Measurements from ENCODE around the gene CFAP61. TPM values are rescaled to one million over a fixed set of nuclear protein-coding genes. Genes with fewer than 3 reads are reported as not detected.

CFAP61 gene
- total RNA-seq, 4 donors from 2014 or later = 0.19 to 1.4 (median 1.1) TPM

DNA sequence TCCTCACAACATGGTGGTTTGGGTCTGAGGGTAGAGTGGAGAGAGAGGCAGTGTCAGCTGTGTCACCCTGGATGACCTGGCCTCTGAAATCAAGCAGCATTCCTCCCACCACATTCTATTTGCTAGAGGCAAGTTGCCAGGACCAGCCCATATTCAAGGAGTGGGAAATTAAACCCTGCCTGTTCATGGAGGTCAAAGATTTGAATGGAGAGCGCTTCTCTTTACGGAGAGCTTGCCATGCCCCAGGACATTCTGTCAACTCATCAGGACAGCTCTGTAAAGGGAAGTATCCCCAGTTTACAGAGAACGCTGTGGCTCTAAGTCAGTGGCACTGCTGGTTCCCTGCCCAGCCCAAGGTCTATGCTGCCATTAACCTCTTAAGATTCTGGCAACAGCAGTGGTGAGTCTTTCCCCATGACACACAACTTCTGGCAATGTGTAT lies 225.6 kb downstream of the CFAP61 start:
- intact Hi-C loops (cut with DNase I; ENCODE audit: low total_unique reads) = no loop called here
- H3K4me3 ChIP-seq (ENCODE audit: low read depth, poor library complexity, severe bottlenecking) = no peak overlapping the region
- 58 to 82% methylated on average over 3 of the region's 3 CpGs for WGBS, 2 donors
- DNase-seq (ENCODE audit: low spot score in 2 of 2) = no peak
- no peak for TF ChIP-seq POLR2A (IDR thresholded peaks at IDR 0.05)
- TF ChIP-seq, protein P1, sequence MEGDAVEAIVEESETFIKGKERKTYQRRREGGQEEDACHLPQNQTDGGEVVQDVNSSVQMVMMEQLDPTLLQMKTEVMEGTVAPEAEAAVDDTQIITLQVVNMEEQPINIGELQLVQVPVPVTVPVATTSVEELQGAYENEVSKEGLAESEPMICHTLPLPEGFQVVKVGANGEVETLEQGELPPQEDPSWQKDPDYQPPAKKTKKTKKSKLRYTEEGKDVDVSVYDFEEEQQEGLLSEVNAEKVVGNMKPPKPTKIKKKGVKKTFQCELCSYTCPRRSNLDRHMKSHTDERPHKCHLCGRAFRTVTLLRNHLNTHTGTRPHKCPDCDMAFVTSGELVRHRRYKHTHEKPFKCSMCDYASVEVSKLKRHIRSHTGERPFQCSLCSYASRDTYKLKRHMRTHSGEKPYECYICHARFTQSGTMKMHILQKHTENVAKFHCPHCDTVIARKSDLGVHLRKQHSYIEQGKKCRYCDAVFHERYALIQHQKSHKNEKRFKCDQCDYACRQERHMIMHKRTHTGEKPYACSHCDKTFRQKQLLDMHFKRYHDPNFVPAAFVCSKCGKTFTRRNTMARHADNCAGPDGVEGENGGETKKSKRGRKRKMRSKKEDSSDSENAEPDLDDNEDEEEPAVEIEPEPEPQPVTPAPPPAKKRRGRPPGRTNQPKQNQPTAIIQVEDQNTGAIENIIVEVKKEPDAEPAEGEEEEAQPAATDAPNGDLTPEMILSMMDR (IDR thresholded peaks at IDR 0.05) = no peak

DNA sequence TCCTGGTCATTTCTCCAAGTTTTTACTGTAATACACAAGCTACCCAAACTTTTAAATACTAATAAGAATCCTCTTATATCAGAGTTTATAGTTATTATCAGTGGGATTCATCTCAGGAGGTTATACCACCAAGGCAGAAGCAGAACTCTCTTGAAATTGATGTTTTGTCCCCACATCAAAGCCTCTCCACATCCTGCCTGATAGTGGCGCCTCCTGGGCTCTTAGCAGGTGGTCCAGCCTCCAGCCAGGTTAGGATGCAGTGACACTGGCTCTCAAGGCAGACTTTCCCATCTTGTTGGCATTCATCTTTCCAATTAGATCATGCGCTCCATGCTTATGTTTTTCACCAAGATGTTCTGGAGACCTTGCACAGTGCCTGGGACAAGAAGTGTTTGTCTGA lies 233.7 kb downstream of the CFAP61 start:
- TF ChIP-seq POLR2A (IDR thresholded peaks at IDR 0.05) = no peak
- TF ChIP-seq, protein P1 (IDR thresholded peaks at IDR 0.05) = no peak
- intact Hi-C loops (cut with DNase I; ENCODE audit: low total_unique reads) = no loop called here
- 73 to 79% methylated on average over 2 of the region's 2 CpGs for WGBS, 2 donors
- no peak for DNase-seq (ENCODE audit: low spot score in 2 of 2)
- H3K4me3 ChIP-seq (ENCODE audit: low read depth, poor library complexity, severe bottlenecking) = no peak overlapping the region

DNA sequence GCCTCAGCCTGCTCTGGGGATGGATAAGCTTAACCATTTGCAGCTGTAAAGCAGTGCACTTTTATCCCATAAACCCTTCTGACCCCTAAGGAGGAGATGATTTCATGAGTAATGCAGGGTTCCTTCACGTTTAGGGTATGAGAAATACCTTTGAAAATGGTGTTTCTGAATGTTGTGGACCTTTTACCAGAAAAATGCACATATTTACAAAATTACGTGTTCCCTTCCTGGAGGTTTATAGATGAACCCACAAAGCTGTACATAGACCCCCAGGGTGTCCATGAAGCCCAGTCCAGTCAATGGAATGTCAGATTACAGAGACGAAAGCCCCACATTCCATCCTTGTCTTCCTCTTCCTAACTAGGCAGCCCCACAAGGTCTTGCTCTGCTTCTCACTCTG lies 237.0 kb downstream of the CFAP61 start:
- H3K4me3 ChIP-seq (ENCODE audit: low read depth, poor library complexity, severe bottlenecking) = no peak overlapping the region
- TF ChIP-seq POLR2A (IDR thresholded peaks at IDR 0.05) = no peak
- TF ChIP-seq, protein P1 (IDR thresholded peaks at IDR 0.05) = no peak
- intact Hi-C loops (cut with DNase I; ENCODE audit: low total_unique reads) = no loop called here
- WGBS, 2 donors = 71 to 76% methylated on average over 3 of the region's 3 CpGs
- DNase-seq (ENCODE audit: low spot score in 2 of 2) = no peak

DNA sequence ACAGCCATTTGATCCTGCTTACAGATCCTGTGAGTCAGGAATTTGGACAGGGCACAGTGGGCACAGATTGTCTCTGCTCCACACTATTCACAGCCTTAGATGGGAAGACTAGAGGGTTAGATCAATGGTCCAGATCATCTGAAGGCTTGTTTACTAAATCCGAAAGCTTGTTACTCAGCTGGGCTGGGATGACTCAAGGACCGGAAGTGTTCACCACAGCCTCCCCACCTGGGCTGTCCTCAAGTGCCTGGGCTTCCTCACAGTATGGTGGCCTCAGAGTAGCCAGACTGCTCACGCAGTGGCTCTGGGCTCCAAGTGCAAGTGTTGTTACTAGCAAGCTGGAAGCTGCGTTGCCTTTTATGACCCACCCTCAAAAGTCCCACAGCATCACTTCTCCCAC lies 240.1 kb downstream of the CFAP61 start:
- no peak overlapping the region for H3K4me3 ChIP-seq (ENCODE audit: low read depth, poor library complexity, severe bottlenecking)
- DNase-seq (ENCODE audit: low spot score in 2 of 2) = no peak
- intact Hi-C loops (cut with DNase I; ENCODE audit: low total_unique reads) = no loop called here
- TF ChIP-seq, protein P1 (IDR thresholded peaks at IDR 0.05) = no peak
- TF ChIP-seq POLR2A (IDR thresholded peaks at IDR 0.05) = no peak
- WGBS, 2 donors = 90 to 95% methylated on average over 4 of the region's 4 CpGs

DNA sequence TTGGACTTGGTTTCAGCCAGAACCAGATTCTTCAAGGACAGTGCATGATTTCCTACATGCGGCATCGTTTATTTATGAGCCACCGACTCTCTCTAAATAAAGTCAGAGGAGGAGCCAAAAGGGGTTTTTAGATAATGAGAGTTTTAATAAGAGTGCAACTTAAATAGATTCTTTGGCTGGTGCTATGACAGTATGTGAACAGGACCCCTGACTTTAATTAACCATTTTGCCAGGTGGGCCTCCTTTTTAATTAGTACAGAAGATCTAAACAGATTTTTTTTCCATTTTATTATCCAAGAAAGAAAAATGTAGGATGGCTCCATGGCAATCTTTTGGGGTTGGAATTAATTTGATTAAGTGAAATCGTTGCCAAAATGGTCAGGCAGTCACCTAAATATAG lies 240.8 kb downstream of the CFAP61 start:
- TF ChIP-seq POLR2A (IDR thresholded peaks at IDR 0.05) = no peak
- TF ChIP-seq, protein P1 (IDR thresholded peaks at IDR 0.05) = no peak
- WGBS, 2 donors = 81 to 90% methylated on average over 4 of the region's 4 CpGs
- no peak for DNase-seq (ENCODE audit: low spot score in 2 of 2)
- intact Hi-C loops (cut with DNase I; ENCODE audit: low total_unique reads) = no loop called here
- no peak overlapping the region for H3K4me3 ChIP-seq (ENCODE audit: low read depth, poor library complexity, severe bottlenecking)

DNA sequence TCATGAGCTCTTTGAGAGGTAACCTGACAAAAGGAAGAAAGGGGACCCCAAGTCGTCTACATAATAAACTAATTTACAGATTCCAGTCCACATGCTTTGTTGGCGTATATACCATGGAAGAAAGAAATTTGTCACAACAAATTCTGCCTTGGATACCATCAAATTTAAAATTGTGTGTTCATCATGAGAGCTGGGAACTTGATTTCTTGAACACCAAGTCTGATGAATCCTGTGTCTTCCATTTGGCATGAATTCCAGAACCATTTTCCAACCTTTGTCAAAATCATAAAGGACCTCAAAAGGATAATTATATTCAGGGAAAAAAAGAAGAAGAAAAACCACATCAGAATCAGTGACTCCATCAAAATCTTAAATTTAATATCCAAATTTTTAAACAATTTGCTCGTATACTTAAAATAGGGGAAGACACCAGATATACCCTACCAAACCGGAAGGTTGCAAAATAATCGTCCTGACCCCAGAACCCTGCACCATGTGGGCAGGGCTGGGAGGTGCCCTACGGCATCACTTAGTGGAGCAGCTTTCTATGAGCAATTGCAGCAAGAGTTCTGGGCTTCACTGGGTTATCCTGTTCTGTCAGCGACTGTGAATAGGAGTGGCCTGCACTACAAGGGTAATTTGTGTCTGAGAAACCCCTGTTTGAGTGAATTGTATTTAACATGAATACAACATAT lies 241.5 kb downstream of the CFAP61 start:
- intact Hi-C loops (cut with DNase I; ENCODE audit: low total_unique reads) = no loop called here
- 85% methylated on average over 7 of the region's 7 CpGs for WGBS, 2 donors
- no peak for DNase-seq (ENCODE audit: low spot score in 2 of 2)
- TF ChIP-seq POLR2A (IDR thresholded peaks at IDR 0.05) = no peak
- TF ChIP-seq, protein P1 (IDR thresholded peaks at IDR 0.05) = no peak
- H3K4me3 ChIP-seq (ENCODE audit: low read depth, poor library complexity, severe bottlenecking) = no peak overlapping the region
